GM21786 (cell line): ENCODE results near the gene CAPN12.
A peak's percentile ranks its signal among the peaks of the same experiment; 100 is the strongest.
"Not testable (repeated sequence)": the region's sequence is repeated elsewhere in the genome, so short reads cannot be mapped to it uniquely, and the experiment has no call there.

Experiments used
- ATAC-seq: cut with Tn5 transposase; IDR thresholded peaks from one replicate; pipeline ENCODE4 v1.9.1; 2021; ENCODE audit not compliant: unreplicated experiment

Gene CAPN12

DNA sequence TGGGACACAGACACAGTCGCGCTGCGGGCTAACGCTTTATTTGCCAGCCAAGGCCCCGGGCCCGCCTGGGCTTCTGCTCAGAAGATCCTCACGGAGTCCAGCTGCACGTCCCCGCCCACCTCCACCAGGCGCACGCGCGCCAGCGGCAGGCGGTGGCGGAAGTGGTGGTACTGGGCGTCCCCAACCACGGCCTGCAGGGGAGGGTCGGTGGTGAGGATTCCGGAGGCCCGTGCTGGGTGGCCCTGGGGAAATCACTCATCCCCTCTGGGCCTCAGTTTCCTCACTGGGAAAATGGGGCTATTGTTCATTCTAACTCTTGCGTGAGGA, 26.6 kb upstream of the CAPN12 start:
- not testable (repeated sequence) for ATAC-seq

DNA sequence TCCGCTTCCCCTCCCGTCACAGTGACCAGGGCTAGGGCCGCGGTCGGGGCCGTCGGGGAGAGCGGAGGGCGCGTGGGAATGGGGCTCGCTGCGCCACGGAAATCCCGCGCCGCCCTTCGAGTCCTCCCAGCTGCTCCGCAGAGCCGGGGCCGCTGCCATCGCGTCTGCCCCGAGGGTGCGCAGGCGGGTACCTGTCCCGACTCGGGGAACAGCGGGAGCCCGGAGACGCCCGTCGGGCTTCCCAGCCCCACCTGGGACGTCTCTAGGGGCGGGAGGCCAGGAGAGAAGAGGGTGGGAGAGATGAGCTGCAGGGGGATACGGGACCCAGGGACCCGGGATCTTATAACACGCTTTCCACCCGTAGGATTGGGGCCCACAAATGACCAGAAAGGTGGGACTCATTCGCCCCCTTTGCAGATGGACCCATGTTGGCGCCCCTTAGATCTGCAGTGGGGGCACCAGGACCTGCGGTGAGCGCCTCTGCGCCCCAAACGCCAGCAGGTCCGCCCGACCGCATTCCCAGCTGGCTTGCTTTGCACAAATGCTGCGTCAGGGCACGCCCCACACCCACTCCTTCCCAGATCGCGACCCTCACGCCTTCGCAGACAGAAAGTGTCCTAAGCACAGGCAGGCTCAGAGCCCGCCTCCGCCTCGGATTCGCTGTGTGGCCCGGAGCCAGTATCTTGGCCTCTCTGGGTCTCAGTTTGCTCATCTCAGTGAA, 26.1 kb upstream of the CAPN12 start:
- ATAC-seq, result not testable (repeated sequence)

GRCh38 chr19:38769635-38770211, 25.4 kb upstream of the CAPN12 start:
- peak; percentile 53 for ATAC-seq

DNA sequence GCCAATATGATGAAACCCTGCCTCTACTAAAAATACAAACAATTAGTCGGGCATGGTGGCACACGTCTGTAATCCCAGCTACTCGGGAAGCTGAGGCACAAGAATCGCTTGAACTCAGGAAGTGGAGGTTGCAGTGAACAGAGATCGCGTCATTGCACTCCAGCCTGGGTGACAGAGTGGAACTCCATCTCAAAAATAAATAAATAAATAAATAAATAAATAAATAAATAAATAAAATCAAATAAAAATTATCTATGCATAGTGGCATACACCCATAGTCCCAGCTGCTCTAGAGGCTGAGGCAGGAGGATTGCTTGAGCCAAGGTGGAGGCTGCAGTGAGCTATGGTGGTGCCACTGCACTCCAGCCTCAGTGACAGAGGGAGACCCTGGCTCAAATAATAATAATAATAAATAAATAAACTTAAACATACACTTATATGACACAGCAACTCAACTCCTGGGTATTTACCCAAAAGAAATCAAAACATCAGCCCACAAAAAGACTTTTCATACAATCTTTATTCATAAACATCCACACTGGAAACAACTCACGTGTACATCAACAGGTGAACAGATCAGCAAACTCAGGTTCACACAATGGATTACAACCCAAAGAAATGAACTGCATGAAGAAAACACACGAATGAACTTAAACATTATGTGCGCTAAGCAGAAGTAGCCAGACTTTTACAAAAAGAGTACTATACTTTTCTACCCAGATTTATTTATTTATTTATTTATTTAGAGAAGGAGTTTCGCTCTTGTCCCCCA, 22.2 kb upstream of the CAPN12 start:
- ATAC-seq, result no peak

DNA sequence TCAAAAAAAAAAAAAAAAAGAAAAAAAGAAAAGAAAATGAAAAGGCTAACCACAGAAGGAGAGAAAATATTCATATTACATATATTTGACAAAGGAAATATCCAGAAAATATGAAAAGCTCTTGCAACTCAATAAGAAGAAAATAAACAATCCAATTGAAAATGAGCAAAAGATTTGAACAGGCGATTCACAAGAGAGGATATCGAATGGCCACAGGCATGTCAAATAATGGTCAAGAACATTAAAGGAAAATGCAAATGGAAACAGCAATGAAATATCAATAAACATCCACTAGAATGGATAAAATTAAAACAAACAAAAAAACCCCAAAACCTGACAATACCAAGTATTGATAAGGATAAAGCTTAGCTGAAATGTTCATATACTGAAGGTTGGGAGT, 20.9 kb upstream of the CAPN12 start:
- no peak for ATAC-seq

DNA sequence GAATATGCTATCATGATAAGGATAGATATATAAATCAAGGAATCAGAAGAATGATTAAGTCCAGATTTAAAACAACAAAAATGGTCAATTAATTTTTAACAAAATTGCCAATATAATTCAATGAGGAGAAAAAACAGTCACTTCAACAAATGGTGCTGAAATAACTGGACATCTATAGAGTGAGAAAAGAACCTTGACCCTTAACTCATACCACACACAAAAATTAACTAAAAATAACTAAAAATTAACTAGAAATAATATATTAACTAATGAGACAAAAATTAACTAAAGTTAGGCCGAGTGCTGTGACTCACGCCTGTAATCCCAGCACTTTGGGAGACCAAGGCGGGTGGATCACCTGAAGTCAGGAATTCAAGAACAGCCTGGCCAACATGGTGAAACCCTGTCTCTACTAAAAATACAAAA, 19.5 kb upstream of the CAPN12 start:
- no peak for ATAC-seq

- ATAC-seq, result not testable (repeated sequence)
Measured at GRCh38 chr19:38761884-38762389, 17.7 kb upstream of the CAPN12 start.

- ATAC-seq, result not testable (repeated sequence)
Measured at GRCh38 chr19:38760805-38761517, 16.7 kb upstream of the CAPN12 start.

- ATAC-seq, result no peak
Measured at GRCh38 chr19:38759590-38760003, 15.3 kb upstream of the CAPN12 start.

GRCh38 chr19:38754196-38754595, 9.9 kb upstream of the CAPN12 start:
- not testable (repeated sequence) for ATAC-seq

DNA sequence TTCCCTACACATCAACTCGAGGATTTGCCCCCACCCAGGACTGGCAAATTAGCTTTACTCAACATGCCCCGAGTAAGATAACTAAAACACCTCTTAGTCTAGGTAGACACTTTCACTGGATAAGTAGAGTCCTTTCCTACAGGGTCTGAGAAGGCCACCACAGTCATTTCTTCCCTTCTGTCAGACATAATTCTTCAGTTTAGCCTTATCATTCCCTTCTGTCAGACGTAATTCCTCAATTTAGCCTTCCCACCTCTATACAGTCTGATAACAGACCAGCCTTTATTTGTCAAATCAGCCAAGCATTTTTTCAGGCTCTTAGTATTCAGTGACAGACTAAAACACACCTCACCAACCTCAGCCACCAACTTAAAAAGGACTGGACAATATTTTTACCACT, 9.5 kb upstream of the CAPN12 start:
- ATAC-seq, result not testable (repeated sequence)

DNA sequence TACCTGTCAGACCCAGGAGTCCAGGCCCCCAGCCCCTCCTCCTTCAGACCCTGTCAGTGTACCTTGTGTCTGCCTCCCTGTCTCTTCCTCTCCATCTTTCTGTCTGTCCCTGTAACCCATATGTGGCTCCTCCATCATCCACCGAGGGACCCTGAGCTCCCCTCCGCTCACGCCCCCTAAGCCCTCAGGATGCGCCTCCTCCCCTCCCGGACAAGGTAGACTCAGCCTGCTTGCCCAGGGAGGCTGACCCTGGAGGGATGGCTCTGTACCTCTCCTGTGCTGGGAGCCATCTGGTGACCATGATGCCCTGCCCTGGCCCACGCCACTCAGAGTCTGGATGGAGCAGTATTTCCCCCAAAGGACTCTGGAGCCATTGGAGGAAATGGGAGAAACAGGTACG, 1.0 kb upstream of the CAPN12 start:
- no peak for ATAC-seq

- no peak for ATAC-seq
Measured at GRCh38 chr19:38744874-38745273, 600 bp upstream of the CAPN12 start.

GRCh38 chr19:38743394-38744297, 628 bp downstream of the CAPN12 start:
- no peak for ATAC-seq

DNA sequence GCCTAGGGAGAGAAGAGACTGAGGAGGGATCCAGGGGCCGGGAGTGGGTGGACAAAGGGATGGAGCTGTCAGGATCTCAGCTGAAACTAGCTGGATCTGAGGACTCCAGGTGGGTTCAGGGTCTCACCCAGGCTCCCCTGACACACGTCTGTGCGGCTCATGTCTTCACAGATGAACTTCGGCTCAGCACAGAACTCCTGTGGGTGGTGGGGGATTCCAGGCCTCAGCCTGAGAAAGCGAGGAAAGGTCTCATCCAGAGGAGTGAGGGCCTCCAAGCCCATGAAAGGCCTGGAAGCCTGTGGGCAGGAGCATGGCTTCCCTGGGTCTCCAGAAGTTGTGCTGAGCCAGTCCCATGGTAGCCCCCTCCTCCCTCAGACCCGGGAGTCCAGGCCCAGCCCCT, 1.4 kb downstream of the CAPN12 start:
- no peak for ATAC-seq

- no peak for ATAC-seq
Measured at GRCh38 chr19:38742296-38742695, 2.0 kb downstream of the CAPN12 start.

- no peak for ATAC-seq
Measured at GRCh38 chr19:38741670-38742069, 2.6 kb downstream of the CAPN12 start.

DNA sequence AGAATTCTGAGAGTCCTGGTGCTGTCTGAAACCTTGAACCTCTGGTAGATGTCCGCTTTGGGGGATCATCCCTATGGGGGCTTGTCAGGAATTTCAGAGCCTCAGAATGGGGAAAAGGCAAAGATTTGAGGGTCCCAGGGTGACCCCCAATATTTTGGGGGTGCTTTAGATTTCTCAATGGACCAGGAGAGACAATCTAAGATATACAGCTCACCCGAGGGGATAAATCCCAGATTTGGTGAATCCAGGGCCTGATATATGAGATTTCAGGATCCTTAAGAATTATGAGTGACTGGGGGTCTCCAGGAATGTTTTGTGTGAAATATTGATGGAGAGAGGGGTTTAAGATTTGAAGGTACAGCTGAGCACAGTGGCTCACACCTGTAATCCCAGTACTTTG, 3.3 kb downstream of the CAPN12 start:
- no peak for ATAC-seq

- ATAC-seq, result no peak
Measured at GRCh38 chr19:38740257-38740592, 4.0 kb downstream of the CAPN12 start.

- ATAC-seq, result no peak
Measured at GRCh38 chr19:38739440-38740256, 4.6 kb downstream of the CAPN12 start.
